A375 (cell line): Measurements from ENCODE around the gene SNAP23. TPM values are rescaled to one million over a fixed set of nuclear protein-coding genes. Genes with fewer than 3 reads are reported as not detected.

Experiments
- total RNA-seq: library from RNA; depleted of rRNA; stranded (reverse); fragments of >200 nt; shearing (Covaris generic); gene quantifications from 2 replicates; pipeline ENCODE4 v1.2.3, GENCODE V29; 2014; rRNA removed

Gene SNAP23
- total RNA-seq: 70.8 and 72.3 TPM in 2 replicates

GRCh38 chr15:42495361-42496212, at the start of gene SNAP23:
Gene SNAP23 (plus strand): TSS chr15:42495634. CDS start chr15:42511847, 16,213 bp downstream.

GRCh38 chr15:42490671-42491538, 4.5 kb upstream of the SNAP23 start, which contains the start of gene ZNF106:
Gene ZNF106 (minus strand): TSS chr15:42491141. CDS start chr15:42472289, 18,852 bp downstream.

DNA sequence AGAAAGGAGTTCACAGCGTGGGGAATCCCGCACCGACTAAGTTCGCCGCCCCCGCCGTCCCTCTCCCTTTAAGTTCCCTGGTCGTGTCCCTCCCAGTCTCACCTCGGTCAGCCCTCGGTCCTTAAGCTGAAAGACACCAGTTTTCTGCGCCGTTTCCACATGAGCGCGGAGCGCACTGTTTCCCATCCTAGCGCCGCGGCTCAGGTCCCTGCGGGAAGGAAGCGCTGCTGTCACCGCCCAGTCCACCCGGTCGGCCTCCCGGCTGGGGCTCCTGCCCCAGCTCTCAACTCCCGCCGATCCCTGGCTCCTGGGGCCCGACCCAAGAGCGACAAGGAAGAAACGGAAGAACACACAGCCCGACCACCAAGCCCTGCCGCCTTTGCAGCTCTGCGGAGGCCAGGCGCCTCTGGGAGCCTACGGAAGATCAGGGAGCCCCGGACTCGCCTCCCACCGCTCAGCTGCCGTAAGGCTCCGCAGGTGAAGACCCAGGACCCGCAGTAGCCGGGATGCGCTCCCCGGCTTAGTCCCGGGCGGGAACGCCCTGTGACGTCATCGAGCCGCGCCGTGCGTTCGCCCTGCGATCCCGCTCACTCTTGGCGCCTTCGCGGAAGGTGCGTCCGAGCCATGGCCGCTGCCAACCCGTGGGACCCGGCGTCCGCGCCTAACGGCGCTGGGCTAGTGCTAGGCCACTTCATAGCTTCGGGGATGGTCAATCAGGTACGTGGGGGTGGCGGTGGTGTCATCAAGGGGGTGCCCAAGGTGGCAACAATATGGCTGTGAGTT, 53.0 kb downstream of the SNAP23 start, which contains the start of the genes HAUS2 and LRRC57:
HAUS2 (plus strand) TSS at position 590 of the 783 bp plus-strand sequence; CDS start at position 625, 35 bp downstream.
LRRC57 (minus strand) TSS at position 545 of the 783 bp plus-strand sequence; CDS start at position 186, 359 bp downstream.

DNA sequence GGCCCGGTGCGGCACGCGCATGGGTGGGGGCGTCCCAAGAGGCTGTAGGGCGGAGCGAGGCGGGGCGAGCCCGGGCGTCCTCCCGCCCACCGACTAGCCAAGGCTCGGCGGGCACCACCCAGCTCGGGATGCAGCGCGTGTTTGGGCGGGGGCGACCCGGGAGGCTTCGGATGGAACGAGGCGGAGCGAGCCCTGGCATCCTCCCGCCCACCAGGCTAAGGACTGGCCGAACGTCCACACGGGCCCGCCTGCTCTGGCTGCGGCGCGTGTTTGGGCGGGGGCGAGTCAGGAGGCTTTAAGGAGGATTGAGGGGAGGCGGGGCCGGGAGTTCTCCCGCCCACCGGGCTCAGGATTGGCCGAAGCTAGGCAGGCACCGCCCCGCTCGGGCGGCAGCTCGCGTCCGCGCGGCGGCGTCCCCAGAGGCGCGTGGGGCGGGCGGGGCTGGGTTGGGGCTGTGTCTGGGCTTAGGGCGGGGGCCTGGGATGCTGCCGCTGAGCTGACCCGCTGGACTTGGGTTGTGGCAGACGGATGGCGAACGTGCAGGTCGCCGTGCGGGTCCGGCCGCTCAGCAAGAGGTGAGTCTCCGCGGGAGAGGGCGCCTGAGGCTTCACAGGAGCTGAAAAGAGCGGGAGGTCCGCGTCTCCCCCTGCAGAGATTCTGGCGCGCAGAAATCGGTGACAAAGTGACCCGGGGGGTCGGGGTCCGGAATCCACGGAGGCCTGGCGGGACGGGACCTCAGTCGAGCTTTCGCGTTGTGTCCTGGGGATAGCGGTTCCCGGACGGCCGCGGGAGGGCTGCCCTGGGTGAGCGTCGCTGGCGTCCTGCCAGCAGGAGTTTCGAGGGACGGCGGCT, 80.0 kb downstream of the SNAP23 start, which contains the start of gene STARD9:
STARD9 (plus strand) TSS at position 419 of the 852 bp plus-strand sequence; CDS start at position 529, 110 bp downstream.

Other genes with a start within 250 kb of the SNAP23 start
- 7.8 and 10.5 TPM in 2 replicates for gene GANC, start 222.4 kb upstream of the SNAP23 start, total RNA-seq
- gene TMEM87A, start 222.2 kb upstream of the SNAP23 start, total RNA-seq: 43.1 and 43.4 TPM in 2 replicates
- gene CAPN3, start 136.1 kb upstream of the SNAP23 start, total RNA-seq: 0.08 and 1.6 TPM in 2 replicates
- 22.6 and 27.5 TPM in 2 replicates for gene ZNF106, start 4.5 kb upstream of the SNAP23 start, total RNA-seq
- 10.8 and 12.5 TPM in 2 replicates for gene LRRC57, start 53.2 kb downstream of the SNAP23 start, total RNA-seq
- gene HAUS2, start 53.2 kb downstream of the SNAP23 start, total RNA-seq: 17.1 and 27.9 TPM in 2 replicates
- gene STARD9, start 80.0 kb downstream of the SNAP23 start, total RNA-seq: 2.6 and 3.6 TPM in 2 replicates
- gene CDAN1, start 241.5 kb downstream of the SNAP23 start, total RNA-seq: 7.4 and 9.7 TPM in 2 replicates